HG03432 (cell line): ENCODE data around the gene RNU2-63P.
A peak's percentile ranks its signal among the peaks of the same experiment; 100 is the strongest.
"Not testable (repeated sequence)": the region's sequence is repeated elsewhere in the genome, so short reads cannot be mapped to it uniquely, and the experiment has no call there.

Experiments used
- ATAC-seq: cut with Tn5 transposase; IDR thresholded peaks from one replicate; pipeline ENCODE4 v1.9.1; 2021; ENCODE audit warnings: mild to moderate bottlenecking, moderate library complexity; ENCODE audit not compliant: unreplicated experiment

Gene RNU2-63P

DNA sequence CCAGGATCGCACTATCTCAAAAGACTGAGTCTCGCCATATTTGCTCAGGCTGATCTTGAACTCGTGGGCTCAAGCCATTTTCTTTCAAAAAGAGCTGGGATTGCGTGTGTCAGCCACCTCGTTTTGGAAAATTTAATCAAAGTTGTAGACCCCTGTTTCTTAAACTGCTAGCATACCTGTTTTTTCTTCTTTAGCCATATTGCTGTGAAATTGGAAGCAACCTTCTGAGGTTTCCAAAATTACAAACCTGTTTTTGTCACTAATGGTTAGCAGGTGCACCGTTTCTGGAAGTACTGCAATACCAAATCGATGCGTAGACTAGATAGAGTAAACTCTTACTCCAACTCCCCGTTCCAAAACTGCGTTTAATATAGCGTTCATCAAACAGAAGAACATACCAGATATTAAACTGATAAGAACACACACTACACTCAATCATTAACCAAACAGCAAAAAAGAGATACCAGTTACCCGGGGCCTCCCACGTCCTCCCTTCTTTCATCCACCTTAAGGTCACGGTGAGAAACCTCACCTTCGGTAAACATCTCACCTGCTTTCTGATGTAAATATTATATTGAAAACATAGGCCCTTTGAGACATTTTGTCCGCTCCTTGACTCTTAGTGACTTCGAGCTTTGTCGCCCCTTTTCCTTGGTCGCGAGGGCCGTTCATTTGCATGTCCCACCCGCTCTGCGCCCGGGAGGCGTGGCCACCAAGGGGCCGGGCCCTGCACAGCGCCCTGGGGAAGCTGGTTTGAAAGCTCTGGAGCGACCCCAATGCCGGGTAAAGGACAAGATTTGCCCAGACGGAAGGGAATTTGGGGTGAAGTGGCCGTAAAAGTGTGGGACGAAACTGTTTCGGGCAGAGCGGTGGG is at the start of gene RNU2-63P:
TSS of gene RNU2-63P (minus strand) at position 462 of the 874 bp plus-strand sequence.
- ATAC-seq: peak; percentile 88

GRCh38 chr2:88061295-88061694 is 44.9 kb upstream of the RNU2-63P start:
- no peak for ATAC-seq

DNA sequence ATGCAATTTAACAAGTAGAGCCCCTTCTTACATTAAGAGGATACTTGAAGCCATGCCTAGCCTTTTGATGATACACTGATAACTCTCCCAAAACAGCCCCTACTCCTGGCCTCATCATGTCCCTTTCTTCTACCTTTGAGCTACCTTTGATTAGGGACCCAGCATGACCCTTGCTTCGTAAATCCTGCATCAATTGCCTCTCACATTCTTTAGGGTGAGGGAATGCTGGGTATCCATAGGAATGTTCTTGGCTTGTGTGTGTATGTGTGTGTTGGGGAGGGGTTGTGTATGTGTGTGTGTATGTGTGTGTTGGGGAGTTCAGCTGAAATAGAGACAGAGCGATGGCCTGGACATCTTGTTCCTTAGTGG is 44.5 kb upstream of the RNU2-63P start:
- ATAC-seq: no peak

DNA sequence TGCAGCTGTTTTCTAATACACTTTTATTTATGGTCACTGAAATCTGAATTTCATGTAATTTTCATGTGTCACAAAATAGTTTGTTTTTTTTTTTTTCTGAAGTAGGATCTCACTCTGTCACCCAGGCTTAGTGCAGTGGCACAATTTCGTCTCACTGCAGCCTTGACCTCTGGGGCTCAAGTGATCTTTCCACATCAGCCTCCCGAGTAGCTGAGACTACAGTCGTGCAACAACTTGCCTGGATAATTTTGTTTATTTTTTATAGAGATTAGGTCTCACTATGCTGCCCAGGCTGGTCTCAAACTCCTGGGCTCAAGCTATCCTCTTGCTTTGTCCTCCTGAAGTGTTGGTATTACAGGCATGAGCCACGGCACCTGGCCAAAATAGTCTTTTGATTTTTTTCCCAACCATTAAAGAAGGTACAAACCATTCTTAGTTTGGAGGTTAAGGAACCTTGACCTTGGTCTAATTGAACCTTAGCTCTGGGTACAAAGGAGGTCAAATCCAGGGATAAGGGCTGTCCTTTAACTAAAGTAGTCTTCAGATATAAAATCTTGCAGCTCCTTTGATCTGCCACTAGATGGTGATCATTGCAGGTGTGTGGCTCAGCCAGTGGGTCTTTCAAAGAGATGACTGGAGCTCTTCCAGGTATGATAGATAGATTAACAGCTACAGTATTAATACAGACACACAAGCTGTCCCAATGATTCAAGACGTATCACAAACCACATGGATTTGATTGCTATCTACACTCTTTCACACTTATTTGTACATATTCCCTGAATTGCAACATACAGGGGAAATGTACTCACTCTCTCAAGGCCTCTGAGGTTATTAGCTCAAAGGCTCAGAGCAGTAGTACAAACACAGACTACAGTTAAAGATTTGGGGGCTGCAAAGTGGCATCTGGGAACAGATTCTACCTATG is 43.9 kb upstream of the RNU2-63P start:
- ATAC-seq: peak; percentile 33

DNA sequence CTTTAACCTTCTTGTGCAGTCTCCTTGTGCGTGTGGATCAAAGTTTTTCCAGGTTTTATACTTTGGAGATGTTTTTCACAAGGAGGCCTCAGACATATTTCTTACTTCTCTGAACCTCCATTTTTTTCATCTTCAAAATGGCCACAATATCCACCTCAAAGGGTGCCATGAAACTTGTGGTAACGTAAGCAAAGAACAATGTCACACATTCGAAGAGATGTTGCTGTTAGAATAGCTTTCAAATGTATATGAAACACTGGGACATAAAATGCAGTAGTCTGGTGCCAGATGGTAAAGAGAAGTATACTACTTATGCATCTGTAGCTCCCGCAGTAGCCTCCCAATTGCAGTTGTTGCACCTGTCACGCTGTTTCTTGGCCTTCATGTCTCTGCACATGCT is 41.8 kb upstream of the RNU2-63P start:
- ATAC-seq: no peak

GRCh38 chr2:88057437-88057844 is 41.1 kb upstream of the RNU2-63P start:
- no peak for ATAC-seq

DNA sequence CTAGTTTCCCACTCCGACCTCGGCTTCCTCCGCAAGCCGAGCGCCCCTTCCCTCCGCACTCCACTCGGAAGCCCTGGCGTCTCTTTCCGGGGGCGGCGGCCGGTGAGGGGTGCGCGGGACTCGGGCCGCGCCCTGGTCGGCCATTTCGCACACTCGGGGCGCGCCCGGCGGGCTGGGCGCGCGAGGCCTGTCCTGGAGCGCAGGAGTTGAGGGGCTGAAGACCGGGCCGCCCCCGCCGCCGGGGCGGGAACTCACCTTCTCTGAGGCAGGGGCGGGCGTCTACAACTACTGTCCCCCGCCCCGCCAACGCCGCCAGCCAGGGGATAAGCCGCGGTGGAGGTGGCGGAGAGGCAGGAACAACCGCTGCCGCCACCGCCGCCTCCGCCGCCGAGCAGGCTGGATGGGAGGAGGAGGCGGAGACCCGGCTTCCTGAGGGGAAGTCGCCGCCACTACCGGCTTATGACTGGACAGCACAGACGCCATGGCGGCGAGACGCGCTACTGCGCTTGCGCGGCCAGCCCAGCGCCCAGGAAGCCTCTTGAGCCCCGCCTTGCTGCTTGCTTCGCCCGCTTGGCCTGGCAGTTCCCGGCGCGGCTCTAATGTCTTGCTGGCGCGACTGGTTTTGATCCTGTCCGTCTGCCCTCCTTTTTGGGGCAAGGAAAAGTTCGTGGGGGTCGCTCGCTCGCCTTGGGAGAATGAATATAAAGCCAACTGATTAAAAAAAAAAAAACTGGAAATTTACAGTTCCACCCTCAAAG is 39.2 kb upstream of the RNU2-63P start, which contains the start of gene KRCC1:
TSS of gene KRCC1 (minus strand) at position 413 of the 758 bp plus-strand sequence. CDS start 27,220 bp downstream, outside the sequence.
- peak; percentile 96 for ATAC-seq

DNA sequence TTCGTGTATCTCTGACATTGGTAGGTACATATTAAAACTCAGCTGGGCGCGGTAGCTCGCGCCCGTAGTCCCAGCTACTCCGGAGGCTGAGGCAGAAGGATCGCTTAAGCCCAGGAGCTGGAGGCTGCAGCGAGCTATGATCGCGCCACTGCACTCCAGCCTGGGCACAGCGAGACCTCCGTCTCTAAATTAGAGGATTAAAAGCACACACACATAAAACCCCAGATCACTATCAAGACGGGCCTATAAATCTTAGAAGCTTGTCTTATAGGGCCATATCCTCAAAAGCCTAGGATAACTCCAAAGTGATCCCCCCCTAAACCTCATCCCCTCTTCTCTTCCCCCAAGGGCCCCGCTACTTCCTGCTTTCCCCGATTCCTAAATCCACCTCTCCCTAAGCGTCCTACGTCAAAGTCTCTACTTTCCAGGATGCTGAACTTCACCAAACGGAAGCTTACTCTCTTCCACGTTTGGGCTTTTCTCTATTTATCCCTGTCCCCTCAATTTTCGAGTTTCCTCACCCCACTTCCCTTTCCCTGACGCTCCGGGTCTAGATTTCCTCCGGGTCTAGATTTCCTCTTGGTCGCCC is 38.5 kb upstream of the RNU2-63P start:
- ATAC-seq: no peak

DNA sequence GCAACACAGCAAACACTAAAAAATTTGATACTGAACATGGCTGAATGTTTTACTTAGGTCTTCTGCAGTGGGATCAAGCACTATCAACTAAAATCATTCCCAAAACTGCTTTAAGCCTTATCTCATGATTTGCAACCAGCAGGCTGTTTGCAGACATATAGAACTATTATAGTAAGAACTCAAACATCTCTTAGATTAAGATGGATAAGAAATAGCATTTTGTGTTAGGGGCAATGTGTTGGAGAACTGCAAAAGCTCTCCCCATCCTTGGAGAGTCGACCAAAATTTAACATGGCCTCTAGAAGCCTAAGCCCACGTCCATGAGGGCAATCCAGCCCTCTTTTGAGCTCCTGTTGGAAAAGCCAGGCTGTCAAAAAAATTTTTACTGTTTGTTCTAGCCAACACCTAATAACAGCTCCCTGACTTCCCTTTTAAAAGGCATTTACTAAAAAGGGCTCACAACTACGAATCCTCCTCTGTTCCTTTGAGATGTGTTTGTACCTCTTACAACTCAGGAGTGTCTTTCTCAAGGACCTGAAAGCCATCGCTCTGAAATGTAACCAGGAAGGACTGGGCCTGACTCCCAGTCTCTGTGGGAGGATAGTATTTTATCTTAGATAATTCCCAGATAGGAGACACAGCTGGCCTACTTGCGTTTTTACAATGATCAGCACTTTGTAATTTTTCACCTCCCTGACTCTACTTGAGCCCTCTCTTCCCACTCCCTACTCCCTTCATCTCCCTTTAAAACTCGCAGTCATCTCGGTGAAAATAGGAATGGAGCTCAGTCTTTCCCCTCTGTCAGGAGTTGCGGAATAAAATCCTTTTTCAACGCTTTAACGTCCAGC is 37.8 kb upstream of the RNU2-63P start:
- no peak for ATAC-seq

- ATAC-seq: no peak
Measured at GRCh38 chr2:88053296-88053695, 36.9 kb upstream of the RNU2-63P start.

DNA sequence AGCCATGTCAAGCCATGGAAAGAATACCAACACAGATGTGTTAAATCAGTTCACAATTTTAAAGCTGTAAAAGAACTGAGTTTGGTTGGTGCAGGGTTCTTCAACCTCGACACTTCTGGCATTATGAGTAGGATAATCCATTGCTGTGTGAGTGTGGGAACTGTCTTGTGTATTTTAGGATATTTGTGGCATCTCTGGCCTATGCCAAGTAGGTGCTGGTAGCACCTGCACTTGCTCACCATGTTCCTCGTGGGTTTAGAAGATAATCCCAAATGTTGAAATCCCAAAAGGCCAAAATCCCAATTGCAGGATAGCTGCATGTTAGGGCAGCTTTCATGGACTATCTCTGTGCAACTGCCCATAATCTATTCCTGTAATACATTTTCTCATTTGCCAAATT is 35.4 kb upstream of the RNU2-63P start:
- no peak for ATAC-seq

- peak; percentile 39 for ATAC-seq
Measured at GRCh38 chr2:88049622-88050021, 33.3 kb upstream of the RNU2-63P start.

- no peak for ATAC-seq
Measured at GRCh38 chr2:88048541-88048940, 32.2 kb upstream of the RNU2-63P start.

GRCh38 chr2:88045561-88045960 is 29.2 kb upstream of the RNU2-63P start:
- ATAC-seq: not testable (repeated sequence)

DNA sequence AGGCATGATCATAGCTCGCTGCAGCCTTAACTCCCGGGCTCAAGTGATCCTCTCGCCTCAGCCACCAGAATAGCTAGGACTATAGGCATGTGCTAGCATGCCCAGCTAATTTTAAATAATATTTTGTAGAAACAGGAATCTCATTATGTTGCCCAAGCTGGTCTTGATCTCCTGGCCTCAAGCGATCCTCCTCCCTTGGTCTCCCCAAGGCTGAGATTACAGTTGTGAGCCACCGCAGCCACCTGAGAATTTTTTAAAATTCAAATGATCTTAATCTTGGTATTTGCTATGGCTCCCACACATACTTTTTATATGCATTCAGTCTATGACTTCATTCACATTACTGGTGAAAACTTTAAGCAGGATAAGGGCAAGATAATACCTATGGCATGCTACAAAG is 26.1 kb upstream of the RNU2-63P start:
- ATAC-seq: no peak

- ATAC-seq: no peak
Measured at GRCh38 chr2:88038263-88039105, 22.1 kb upstream of the RNU2-63P start.

GRCh38 chr2:88036606-88037005 is 20.3 kb upstream of the RNU2-63P start:
- no peak for ATAC-seq

DNA sequence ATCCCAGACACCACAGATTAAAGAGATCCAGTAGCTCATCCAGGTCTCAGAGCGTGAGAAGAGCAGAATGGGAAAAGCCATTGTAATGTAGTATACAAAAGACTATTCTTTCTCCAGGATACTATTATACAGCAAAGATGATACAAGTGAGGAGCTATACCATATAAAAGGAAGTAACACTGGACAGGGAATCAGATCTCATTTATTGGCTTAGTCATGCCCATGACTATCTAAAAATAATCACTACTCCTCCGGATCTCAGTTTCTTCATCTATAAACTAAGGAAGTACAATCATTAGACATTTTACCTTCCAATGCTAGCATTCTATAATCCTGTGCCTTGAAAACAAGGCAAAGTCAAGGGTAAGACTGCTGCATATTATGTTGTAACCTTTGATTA is 19.8 kb upstream of the RNU2-63P start:
- no peak for ATAC-seq
